Esophagus squamous epithelium (tissue), 5 donors: ENCODE results near the gene PLCD1. TPM values are rescaled to one million over a fixed set of nuclear protein-coding genes. Genes with fewer than 3 reads are reported as not detected.
A peak's percentile ranks its signal among the peaks of the same experiment; 100 is the strongest.

ENCODE experiments used
- DNase-seq: peaks from one replicate; lab custom pipeline; 2025; lab: John Stamatoyannopoulos, UW
- H3K27ac ChIP-seq, 4 donors: fragments of 200-600 bp; sonication (generic); one replicate each; pipeline ENCODE4 v1.5.1; 2016 to 2019; ENCODE audit warnings: mild to moderate bottlenecking in 1 of 4
- H3K27me3 ChIP-seq, 4 donors: fragments of 200-600 bp; sonication (generic); 1 replicate in 3 of 4; 2 replicates in 1 of 4; pipeline versions ENCODE4 v1.5.1 to v1.6.0; 2017 to 2021; ENCODE audit warnings: antibody characterized with exemption in 1 of 4
- H3K36me3 ChIP-seq, 3 donors: fragments of 200-600 bp; sonication (generic); one replicate each; pipeline ENCODE4 v1.5.1; 2016 to 2019
- H3K4me1 ChIP-seq, 3 donors: fragments of 200-600 bp; sonication (generic); one replicate each; pipeline ENCODE4 v1.5.1; 2017 to 2019
- H3K4me3 ChIP-seq, 4 donors: fragments of 200-600 bp; sonication (generic); 1 replicate in 3 of 4; 2 replicates in 1 of 4; pipeline ENCODE4 v1.5.1; 2016 to 2019; ENCODE audit warnings: mild to moderate bottlenecking in 2 of 4, moderate library complexity in 1 of 4
- H3K9me3 ChIP-seq, 3 donors: fragments of 200-600 bp; sonication (generic); one replicate each; pipeline ENCODE4 v1.5.1; 2016 to 2019
- POLR2A ChIP-seq, 4 donors: fragments of 450-650 bp; IDR thresholded peaks; one replicate each; pipeline ENCODE4 v1.6.1; 2017; ENCODE audit warnings: antibody characterized with exemption in 4 of 4, mild to moderate bottlenecking in 4 of 4, moderate library complexity in 3 of 4
- WGBS, 2 donors: methylation state at CpG; one replicate each; pipeline ENCODE4 v1.1.5; 2018; 5-methylcytosine and 5-hydroxymethylcytosine counted together
- intact Hi-C: fragments of 100-400 bp; cut with DNase I; formaldehyde crosslinking; loops from one replicate; pipeline ENCODE4 v1.15.0; 2022
- total RNA-seq, 4 donors: library from RNA; depleted of rRNA; stranded (reverse); fragments of >200 nt; gene quantifications; one replicate each; pipeline ENCODE4 v1.1.0, GENCODE V29; 2016
- TF ChIP-seq, protein P1 (sequence below), 6 experiments: fragments of 450-650 bp in 4 of 6; fragments of 200-600 bp in 2 of 6; sonication (generic) in 2 of 6; IDR thresholded peaks; one replicate each; pipeline ENCODE4 v1.5.1; 2016 to 2019; ENCODE audit warnings: antibody characterized with exemption in 6 of 6, mild to moderate bottlenecking in 4 of 6, moderate library complexity in 4 of 6
- donor health status: DM: yes; HTN: yes; CAD: no.

PLCD1 gene
- total RNA-seq, 4 donors from 2014 or later, result 24.2 to 37.9 (median 35.0) TPM

GRCh38 chr3:38002940-38003339 is 26.5 kb downstream of the PLCD1 start:
- Histone ChIP-seq H3K36me3 (peaks cover 0 to 59% (median 5%) of the 10 kb centered on the region in 3 donors), H3K9me3 (no peaks in the 10 kb centered on the region), H3K4me3 (no peak overlapping the region), H3K27me3 (no peaks in the 10 kb centered on the region), H3K27ac (peak overlapping the region in 2 of 4 donors; percentile 6 to 66), H3K4me1 (peaks cover 12 to 43% (median 16%) of the 10 kb centered on the region in 3 donors)
- DNase-seq, result no peak
- TF ChIP-seq, protein P1, sequence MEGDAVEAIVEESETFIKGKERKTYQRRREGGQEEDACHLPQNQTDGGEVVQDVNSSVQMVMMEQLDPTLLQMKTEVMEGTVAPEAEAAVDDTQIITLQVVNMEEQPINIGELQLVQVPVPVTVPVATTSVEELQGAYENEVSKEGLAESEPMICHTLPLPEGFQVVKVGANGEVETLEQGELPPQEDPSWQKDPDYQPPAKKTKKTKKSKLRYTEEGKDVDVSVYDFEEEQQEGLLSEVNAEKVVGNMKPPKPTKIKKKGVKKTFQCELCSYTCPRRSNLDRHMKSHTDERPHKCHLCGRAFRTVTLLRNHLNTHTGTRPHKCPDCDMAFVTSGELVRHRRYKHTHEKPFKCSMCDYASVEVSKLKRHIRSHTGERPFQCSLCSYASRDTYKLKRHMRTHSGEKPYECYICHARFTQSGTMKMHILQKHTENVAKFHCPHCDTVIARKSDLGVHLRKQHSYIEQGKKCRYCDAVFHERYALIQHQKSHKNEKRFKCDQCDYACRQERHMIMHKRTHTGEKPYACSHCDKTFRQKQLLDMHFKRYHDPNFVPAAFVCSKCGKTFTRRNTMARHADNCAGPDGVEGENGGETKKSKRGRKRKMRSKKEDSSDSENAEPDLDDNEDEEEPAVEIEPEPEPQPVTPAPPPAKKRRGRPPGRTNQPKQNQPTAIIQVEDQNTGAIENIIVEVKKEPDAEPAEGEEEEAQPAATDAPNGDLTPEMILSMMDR (IDR thresholded peaks at IDR 0.05), result no peak
- TF ChIP-seq POLR2A (IDR thresholded peaks at IDR 0.05), result no peak
- intact Hi-C loops, result no loop called here
- no CpG with 5 or more reads among the region's 9 CpGs for WGBS, 2 donors

DNA sequence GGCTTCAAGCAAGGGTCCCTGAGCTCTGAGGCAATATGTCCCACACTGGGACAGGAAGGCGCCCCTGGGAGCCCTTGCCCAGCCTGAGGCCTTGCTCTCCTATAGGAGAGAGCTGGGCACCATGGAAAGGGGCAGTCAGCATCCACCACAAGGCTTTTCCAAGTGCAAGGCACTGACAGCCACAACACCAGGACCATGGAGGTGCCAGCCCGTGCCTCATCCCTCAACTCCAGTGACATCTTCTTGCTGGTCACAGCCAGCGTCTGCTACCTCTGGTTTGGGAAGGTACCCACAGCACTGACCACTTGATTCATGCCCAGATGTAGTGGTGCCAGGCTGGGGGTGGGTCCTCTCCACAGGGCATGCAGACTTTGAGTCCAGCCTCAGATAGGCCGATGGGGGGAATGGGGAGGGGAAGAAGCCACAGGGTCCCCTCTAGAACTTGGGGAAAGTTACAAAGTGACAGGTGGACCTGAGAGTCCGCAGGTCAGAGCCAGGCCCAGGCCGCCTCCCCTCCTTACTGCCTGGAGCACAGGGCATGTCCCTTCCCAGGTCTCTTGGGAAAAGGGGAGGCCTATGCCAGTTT is 27.1 kb downstream of the PLCD1 start:
- Histone ChIP-seq H3K27me3 (no peaks in the 10 kb centered on the region), H3K4me3 (no peak overlapping the region), H3K4me1 (peaks cover 17 to 49% (median 18%) of the 10 kb centered on the region in 3 donors), H3K27ac (no peak overlapping the region), H3K9me3 (no peaks in the 10 kb centered on the region), H3K36me3 (peaks cover 0 to 58% (median 5%) of the 10 kb centered on the region in 3 donors)
- no peak for DNase-seq
- no peak for TF ChIP-seq POLR2A (IDR thresholded peaks at IDR 0.05)
- TF ChIP-seq, protein P1 (IDR thresholded peaks at IDR 0.05), result no peak
- 84 to 100% methylated on average over 3 to 5 of the region's 6 CpGs for WGBS, 2 donors
- intact Hi-C loops, result no loop called here

GRCh38 chr3:38001456-38002081 is 27.9 kb downstream of the PLCD1 start:
- 82 to 94% methylated on average over 7 to 8 of the region's 9 CpGs for WGBS, 2 donors
- Histone ChIP-seq H3K4me1 (peaks cover 17 to 57% (median 21%) of the 10 kb centered on the region in 3 donors), H3K27ac (no peak overlapping the region), H3K9me3 (no peaks in the 10 kb centered on the region), H3K36me3 (peaks cover 0 to 50% (median 4%) of the 10 kb centered on the region in 3 donors), H3K27me3 (no peaks in the 10 kb centered on the region), H3K4me3 (no peak overlapping the region)
- intact Hi-C loops, result no loop called here
- DNase-seq, result no peak
- TF ChIP-seq, protein P1 (IDR thresholded peaks at IDR 0.05), result peak in 1 of 6 experiments; percentile 8
- no peak for TF ChIP-seq POLR2A (IDR thresholded peaks at IDR 0.05)

GRCh38 chr3:38000965-38001455 is 28.4 kb downstream of the PLCD1 start:
- Histone ChIP-seq H3K27me3 (no peaks in the 10 kb centered on the region), H3K36me3 (peaks cover 0 to 47% (median 0%) of the 10 kb centered on the region in 3 donors), H3K4me1 (peaks cover 17 to 58% (median 21%) of the 10 kb centered on the region in 3 donors), H3K4me3 (no peak overlapping the region), H3K9me3 (no peaks in the 10 kb centered on the region), H3K27ac (no peak overlapping the region)
- no peak for TF ChIP-seq POLR2A (IDR thresholded peaks at IDR 0.05)
- TF ChIP-seq, protein P1 (IDR thresholded peaks at IDR 0.05), result no peak
- 100% methylated on average over 2 of the region's 6 CpGs; no CpG with 5 or more reads in 1 of the 2 donors for WGBS, 2 donors
- intact Hi-C loops, result no loop called here
- no peak for DNase-seq
